ENCODE data around the gene PZP. TPM values are rescaled to one million over a fixed set of nuclear protein-coding genes. Genes with fewer than 3 reads are reported as not detected.

The PZP gene
- total and polyA plus RNA-seq, 2 of the 13 experiments (the other 11 are each of a cell fraction or from before 2014, with no cell fraction given): 0.07 to 0.89 TPM

- TF ChIP-seq NBN (conservative IDR thresholded peaks at IDR 0.05): no peak
- TF ChIP-seq TFE3 (CRISPR knock-in tag; IDR thresholded peaks at IDR 0.05): no peak
- TF ChIP-seq ZNF619 (CRISPR knock-in tag; IDR thresholded peaks at IDR 0.05): no peak
- no peak for TF ChIP-seq ZNF552 (CRISPR knock-in tag; IDR thresholded peaks at IDR 0.05; ENCODE audit: borderline replicate concordance)
- no peak for TF ChIP-seq CEBPB (IDR thresholded peaks at IDR 0.05; ENCODE audit: borderline replicate concordance, low read depth, low read length)
- TF ChIP-seq SMC3 (IDR thresholded peaks at IDR 0.05; ENCODE audit: low read length): no peak
- TF ChIP-seq MTA3 (CRISPR knock-in tag; IDR thresholded peaks at IDR 0.05): no peak
- TF ChIP-seq GLI4 (CRISPR knock-in tag; IDR thresholded peaks at IDR 0.05; ENCODE audit: borderline replicate concordance): no peak
- no peak for TF ChIP-seq NR1H2 (CRISPR knock-in tag; IDR thresholded peaks at IDR 0.05; ENCODE audit: borderline replicate concordance, low read depth)
- no peak for TF ChIP-seq FOXA1 (IDR thresholded peaks at IDR 0.05)
- TF ChIP-seq FOXA1 (CRISPR knock-in tag; IDR thresholded peaks at IDR 0.05): no peak
- TF ChIP-seq NFATC3 (CRISPR knock-in tag; IDR thresholded peaks at IDR 0.05): no peak
- no peak for TF ChIP-seq MYC (CRISPR knock-in tag; IDR thresholded peaks at IDR 0.05; ENCODE audit: borderline replicate concordance)
- no peak for TF ChIP-seq YEATS2 (CRISPR knock-in tag; IDR thresholded peaks at IDR 0.05; ENCODE audit: borderline replicate concordance)
- TF ChIP-seq MAX (IDR thresholded peaks at IDR 0.05): no peak
- TF ChIP-seq KAT2B (IDR thresholded peaks at IDR 0.05; ENCODE audit: borderline replicate concordance, low read depth, low read length): no peak
- no peak for TF ChIP-seq ZMAT3 (CRISPR knock-in tag; conservative IDR thresholded peaks at IDR 0.05)
- TF ChIP-seq XBP1 (CRISPR knock-in tag; IDR thresholded peaks at IDR 0.05): no peak
- no peak for TF ChIP-seq NCOR1 (IDR thresholded peaks at IDR 0.05; ENCODE audit: borderline replicate concordance, low read length)
- TF ChIP-seq ZFX (CRISPR knock-in tag; IDR thresholded peaks at IDR 0.05; ENCODE audit: low read depth): 0 out of 2 replicates have a peak, but pooled peaks have one; percentile 30
- TF ChIP-seq KDM3A (CRISPR knock-in tag; IDR thresholded peaks at IDR 0.05; ENCODE audit: low read depth): no peak
- 0 out of 2 replicates have a peak, but pooled peaks have one; percentile 9 for TF ChIP-seq REPIN1 (CRISPR knock-in tag; IDR thresholded peaks at IDR 0.05; ENCODE audit: borderline replicate concordance, low read depth)
- no peak for TF ChIP-seq ZEB1 (IDR thresholded peaks at IDR 0.05; ENCODE audit: insufficient replicate concordance, low read depth)
- no peak for TF ChIP-seq ZBTB42 (CRISPR knock-in tag; IDR thresholded peaks at IDR 0.05)
- peak; percentile 49; the same call in 1 of the 2 replicates for TF ChIP-seq ZNF749 (CRISPR knock-in tag; IDR thresholded peaks at IDR 0.05; ENCODE audit: borderline replicate concordance)
- no peak for TF ChIP-seq RBAK (CRISPR knock-in tag; IDR thresholded peaks at IDR 0.05)
- TF ChIP-seq ZFY (CRISPR knock-in tag; IDR thresholded peaks at IDR 0.05): peak; percentile 35; the same call in 1 of the 2 replicates
- TF ChIP-seq GFI1 (CRISPR knock-in tag; IDR thresholded peaks at IDR 0.05; ENCODE audit: borderline replicate concordance): no peak
- no peak for TF ChIP-seq PAWR (CRISPR knock-in tag; IDR thresholded peaks at IDR 0.05; ENCODE audit: borderline replicate concordance)
- no peak for TF ChIP-seq EP300 (IDR thresholded peaks at IDR 0.05; ENCODE audit: low read depth in 2 of 2, low read length in 2 of 2)
- TF ChIP-seq EP300 (CRISPR knock-in tag; IDR thresholded peaks at IDR 0.05; ENCODE audit: borderline replicate concordance): 0 out of 2 replicates have a peak, but pooled peaks have one; percentile 26
Observed at GRCh38 chr12:9108504-9109212, 99.5 kb downstream of the PZP start (continued).
